Measurements from ENCODE around the gene TMPO.

DNA sequence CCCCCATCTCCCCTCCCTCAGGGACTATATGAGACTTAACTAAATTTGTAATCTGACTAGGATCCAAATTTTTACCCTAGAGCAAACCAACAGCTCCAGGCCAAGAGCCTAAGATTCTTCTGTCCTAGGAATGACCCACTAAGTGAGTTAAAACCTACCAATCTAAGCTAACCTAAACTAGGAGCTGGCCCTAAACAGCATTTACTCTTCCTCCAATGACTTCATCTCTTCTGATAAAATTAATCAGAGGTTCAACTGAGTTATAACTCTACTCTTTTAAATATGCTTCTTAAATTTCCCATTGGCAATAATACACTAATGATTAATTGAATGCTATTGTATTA, 39.9 kb upstream of the TMPO start:
- no peak for TF ChIP-seq EZH2 (IDR thresholded peaks at IDR 0.05; ENCODE audit: low read length)
- TF ChIP-seq, protein P1, sequence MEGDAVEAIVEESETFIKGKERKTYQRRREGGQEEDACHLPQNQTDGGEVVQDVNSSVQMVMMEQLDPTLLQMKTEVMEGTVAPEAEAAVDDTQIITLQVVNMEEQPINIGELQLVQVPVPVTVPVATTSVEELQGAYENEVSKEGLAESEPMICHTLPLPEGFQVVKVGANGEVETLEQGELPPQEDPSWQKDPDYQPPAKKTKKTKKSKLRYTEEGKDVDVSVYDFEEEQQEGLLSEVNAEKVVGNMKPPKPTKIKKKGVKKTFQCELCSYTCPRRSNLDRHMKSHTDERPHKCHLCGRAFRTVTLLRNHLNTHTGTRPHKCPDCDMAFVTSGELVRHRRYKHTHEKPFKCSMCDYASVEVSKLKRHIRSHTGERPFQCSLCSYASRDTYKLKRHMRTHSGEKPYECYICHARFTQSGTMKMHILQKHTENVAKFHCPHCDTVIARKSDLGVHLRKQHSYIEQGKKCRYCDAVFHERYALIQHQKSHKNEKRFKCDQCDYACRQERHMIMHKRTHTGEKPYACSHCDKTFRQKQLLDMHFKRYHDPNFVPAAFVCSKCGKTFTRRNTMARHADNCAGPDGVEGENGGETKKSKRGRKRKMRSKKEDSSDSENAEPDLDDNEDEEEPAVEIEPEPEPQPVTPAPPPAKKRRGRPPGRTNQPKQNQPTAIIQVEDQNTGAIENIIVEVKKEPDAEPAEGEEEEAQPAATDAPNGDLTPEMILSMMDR (optimal IDR thresholded peaks at IDR 0.05 in 1 of 3, IDR thresholded peaks at IDR 0.05 in 1 of 3, conservative IDR thresholded peaks at IDR 0.05 in 1 of 3; ENCODE audit: extremely low read depth in 1 of 3, insufficient read depth in 2 of 3, low read length in 3 of 3): no peak

All from keratinocyte (primary cell).